H1 (cell line): ENCODE data around the gene LPCAT1. TPM values are rescaled to one million over a fixed set of nuclear protein-coding genes. Genes with fewer than 3 reads are reported as not detected.

ENCODE experiments used
- CTCF ChIA-PET: fragments of 300-600 bp; sonication (Branson Sonifier 250); formaldehyde crosslinking; loops from one replicate; lab custom pipeline; 2021; ENCODE audit not compliant: partially characterized antibody; lab: Charles Lee
- POLR2A ChIA-PET: fragments of 300-600 bp; sonication (Branson Sonifier 250); formaldehyde crosslinking; loops from one replicate; lab custom pipeline; 2021; ENCODE audit warnings: inconsistent platforms; ENCODE audit not compliant: partially characterized antibody; lab: Charles Lee
- DNase-seq, 2 experiments: peaks; one replicate each; pipeline versions ENCODE4 v3.0.0 to v3.0.0-alpha.2; 2010 to 2022; ENCODE audit warnings: low spot score in 2 of 2, low read depth in 1 of 2, mixed read lengths in 1 of 2
- FAIRE-seq: peaks from 2 replicates; lab custom pipeline; 2011; peaks lifted over from hg19 to GRCh38; lab: Jason Lieb, UNC
- H2AFZ ChIP-seq: 2 replicates; pipeline ENCODE4 v1.8.1; 2012; ENCODE audit warnings: low read length, inconsistent platforms
- H2AK5ac ChIP-seq: 2 replicates; pipeline ENCODE4 v1.6.1; 2013; ENCODE audit warnings: low read depth, low read length
- H2BK120ac ChIP-seq: replicated peaks from 2 replicates; pipeline ENCODE3; 2013; ENCODE audit warnings: low read depth, low read length, inconsistent platforms
- H2BK12ac ChIP-seq: 2 replicates; pipeline ENCODE4 v1.6.1; 2013; ENCODE audit warnings: low read depth, low read length
- H2BK15ac ChIP-seq: 2 replicates; pipeline ENCODE4 v1.6.1; 2013; ENCODE audit warnings: low read length
- H2BK20ac ChIP-seq: 2 replicates; pipeline ENCODE4 v1.6.1; 2013; ENCODE audit warnings: low read length
- H2BK5ac ChIP-seq: 2 replicates; pipeline ENCODE4 v1.6.1; 2013; ENCODE audit warnings: low read depth, low read length
- H3K14ac ChIP-seq: 2 replicates; pipeline ENCODE4 v1.6.1; 2013; ENCODE audit warnings: inconsistent platforms; ENCODE audit not compliant: insufficient read length
- H3K18ac ChIP-seq: 2 replicates; pipeline ENCODE4 v1.6.1; 2013; ENCODE audit warnings: low read length; ENCODE audit errors: extremely low read depth
- H3K23ac ChIP-seq: 2 replicates; pipeline ENCODE4 v1.6.1; 2013; ENCODE audit warnings: inconsistent platforms; ENCODE audit not compliant: insufficient read length
- H3K23me2 ChIP-seq: 2 replicates; pipeline ENCODE4 v1.6.1; 2013; ENCODE audit warnings: low read depth, low read length
- H3K27ac ChIP-seq: 2 replicates; pipeline ENCODE4 v1.6.1; 2011; ENCODE audit warnings: low read depth, low read length, inconsistent platforms
- H3K27me3 ChIP-seq, 4 experiments: replicated peaks in 1 of 4; 1 replicate in 1 of 4; 2 replicates in 3 of 4; pipeline versions ENCODE4 v1.6.1 to v1.8.1; 2011 to 2013; ENCODE audit warnings: low read length in 3 of 4, mild to moderate bottlenecking in 3 of 4, inconsistent platforms in 2 of 4, mixed read lengths in 2 of 4, moderate library complexity in 1 of 4; ENCODE audit not compliant: control insufficient read depth in 3 of 4, insufficient read depth in 3 of 4; ENCODE audit errors: extremely low read depth in 1 of 4
- H3K36me3 ChIP-seq, 4 experiments: 2 replicates each; pipeline versions ENCODE4 v1.6.1 to v1.8.1; 2011 to 2013; ENCODE audit warnings: mild to moderate bottlenecking in 4 of 4, low read length in 3 of 4, moderate library complexity in 2 of 4, control low read depth in 1 of 4, inconsistent platforms in 1 of 4; ENCODE audit not compliant: insufficient read depth in 4 of 4, control insufficient read depth in 2 of 4
- H3K4ac ChIP-seq: replicated peaks from 2 replicates; pipeline ENCODE3; 2013; ENCODE audit warnings: low read length, low read depth, mixed read lengths, inconsistent platforms; ENCODE audit not compliant: insufficient read length
- H3K4me1 ChIP-seq, 4 experiments: replicated peaks in 1 of 4; 1 replicate in 1 of 4; 2 replicates in 3 of 4; pipeline versions ENCODE4 v1.6.1 to v1.8.1; 2011 to 2013; ENCODE audit warnings: low read length in 3 of 4, inconsistent platforms in 2 of 4, mixed read lengths in 1 of 4; ENCODE audit not compliant: insufficient read depth in 4 of 4, control insufficient read depth in 3 of 4
- H3K4me2 ChIP-seq, 2 experiments: 2 replicates each; pipeline versions ENCODE4 v1.6.1 to v1.8.1; 2011 to 2013; ENCODE audit warnings: low read depth in 2 of 2, low read length in 2 of 2, control low read depth in 1 of 2, inconsistent platforms in 1 of 2, mild to moderate bottlenecking in 1 of 2; ENCODE audit not compliant: insufficient read depth in 1 of 2
- H3K4me3 ChIP-seq, 4 experiments: fragments of 200-600, 300-600 bp in 1 of 4; sonication (generic), shearing (Covaris generic), sonication (Bioruptor Twin) in 1 of 4; 2 replicates each; pipeline versions ENCODE4 v1.5.1 to v1.8.1; 2011 to 2016; ENCODE audit warnings: low read length in 4 of 4, low read depth in 3 of 4, control low read depth in 2 of 4, inconsistent platforms in 2 of 4, mild to moderate bottlenecking in 2 of 4, mixed read lengths in 1 of 4, moderate library complexity in 1 of 4; ENCODE audit not compliant: insufficient read depth in 2 of 4; ENCODE audit errors: extremely low read depth in 1 of 4
- H3K56ac ChIP-seq: replicated peaks from 2 replicates; pipeline ENCODE3; 2013; ENCODE audit warnings: low read depth, mild to moderate bottlenecking, mixed read lengths, low read length, inconsistent platforms; ENCODE audit not compliant: insufficient read length
- H3K79me1 ChIP-seq: 2 replicates; pipeline ENCODE4 v1.6.1; 2013; ENCODE audit warnings: low read depth, low read length, control low read depth
- H3K79me2 ChIP-seq, 2 experiments: 2 replicates each; pipeline versions ENCODE4 v1.6.1 to v1.8.1; 2012 to 2013; ENCODE audit warnings: low read length in 2 of 2, mild to moderate bottlenecking in 2 of 2, inconsistent platforms in 1 of 2; ENCODE audit not compliant: insufficient read depth in 2 of 2, control insufficient read depth in 1 of 2
- H3K9ac ChIP-seq, 4 experiments: replicated peaks in 1 of 4; 1 replicate in 1 of 4; 2 replicates in 3 of 4; pipeline versions ENCODE4 v1.6.1 to v1.8.1; 2011 to 2013; ENCODE audit warnings: low read depth in 3 of 4, low read length in 3 of 4, control low read depth in 2 of 4, mild to moderate bottlenecking in 2 of 4, moderate library complexity in 2 of 4, inconsistent platforms in 1 of 4; ENCODE audit errors: extremely low read depth in 1 of 4
- H3K9me3 ChIP-seq, 2 experiments: 2 replicates each; pipeline versions ENCODE4 v1.6.1 to v1.8.1; 2012 to 2013; ENCODE audit warnings: mild to moderate bottlenecking in 2 of 2, moderate library complexity in 2 of 2, control low read depth in 1 of 2, inconsistent platforms in 1 of 2, low read depth in 1 of 2, low read length in 1 of 2, mixed read lengths in 1 of 2; ENCODE audit not compliant: insufficient read depth in 2 of 2
- H4K20me1 ChIP-seq, 2 experiments: replicated peaks in 1 of 2; 2 replicates each; pipeline versions ENCODE3 to v1.8.1; 2011 to 2013; ENCODE audit warnings: inconsistent platforms in 2 of 2, low read length in 2 of 2, mild to moderate bottlenecking in 1 of 2; ENCODE audit not compliant: insufficient read depth in 2 of 2, control insufficient read depth in 1 of 2
- H4K5ac ChIP-seq: 2 replicates; pipeline ENCODE4 v1.6.1; 2013; ENCODE audit warnings: low read length, low read depth, mixed read lengths, inconsistent platforms; ENCODE audit not compliant: insufficient read length
- H4K8ac ChIP-seq: 2 replicates; pipeline ENCODE4 v1.8.0; 2013; ENCODE audit warnings: mild to moderate bottlenecking, moderate library complexity, low read length, inconsistent platforms; ENCODE audit not compliant: insufficient read depth; ENCODE audit errors: extremely low read depth
- H4K91ac ChIP-seq: replicated peaks from 2 replicates; pipeline ENCODE3; 2013; ENCODE audit warnings: low read length, mixed read lengths, inconsistent platforms; ENCODE audit not compliant: insufficient read length
- GTF2F1 ChIP-seq: IDR thresholded peaks from 2 replicates; pipeline ENCODE4 v1.6.1; 2012; ENCODE audit warnings: low read depth, low read length, improper control_type of control experiment, borderline replicate concordance
- JUND ChIP-seq: IDR thresholded peaks from 2 replicates; pipeline ENCODE4 v1.6.1; 2011; ENCODE audit warnings: mild to moderate bottlenecking, improper control_type of control experiment, low read length
- POLR2A ChIP-seq, 2 experiments: IDR thresholded peaks; 1 replicate in 1 of 2; 2 replicates in 1 of 2; pipeline ENCODE4 v1.6.1; 2011; ENCODE audit warnings: low read depth in 2 of 2, low read length in 2 of 2, mild to moderate bottlenecking in 2 of 2; ENCODE audit errors: control extremely low read depth in 1 of 2
- RAD21 ChIP-seq, 2 experiments: IDR thresholded peaks in 1 of 2; conservative IDR thresholded peaks in 1 of 2; 2 replicates each; pipeline ENCODE4 v1.6.1; 2011; ENCODE audit warnings: low read depth in 2 of 2, low read length in 2 of 2, improper control_type of control experiment in 1 of 2, inconsistent platforms in 1 of 2, mild to moderate bottlenecking in 1 of 2, moderate library complexity in 1 of 2
- TAF7 ChIP-seq: optimal IDR thresholded peaks from 2 replicates; pipeline ENCODE3; 2011; ENCODE audit warnings: low read depth, mild to moderate bottlenecking, inconsistent platforms, low read length, moderate library complexity, borderline replicate concordance
- WGBS, 2 experiments: shearing (Covaris generic) in 1 of 2; methylation state at CpG; one replicate each; pipeline versions ENCODE4 v1.1.6 to v1.1.7; 2013 to 2015; ENCODE audit warnings: low lambda C conversion rate in 2 of 2, mixed read lengths in 2 of 2, inconsistent platforms in 1 of 2, low coverage in 1 of 2, missing lambda C conversion rate in 1 of 2; ENCODE audit not compliant: insufficient replicate concordance in 2 of 2, insufficient coverage in 1 of 2, insufficient read length in 1 of 2; ENCODE audit errors: extremely low coverage in 1 of 2, missing lambda C conversion rate in 1 of 2; 5-methylcytosine and 5-hydroxymethylcytosine counted together
- polyA plus RNA-seq, 7 experiments: library from polyadenylated mRNA; depleted of rRNA in 3 of 7; stranded (reverse) in 5 of 7; unstranded in 2 of 7; fragments of >200 nt in 5 of 7; fragments of 200-250 nt in 2 of 7; gene quantifications; 1 replicate in 5 of 7; 2 replicates in 1 of 7; 4 replicates in 1 of 7; pipeline versions ENCODE4 v1.2.1 to v1.2.3, GENCODE V29; 2011 to 2013; ENCODE audit warnings: missing spikeins in 2 of 7, mixed read lengths in 2 of 7
- total RNA-seq: library from RNA; stranded (reverse); fragmentation: NEBNext Ultra II Directional; extraction: Animal tissue kit (Norgen Biotek cat#: 25700); gene quantifications from 2 replicates; pipeline ENCODE4 v1.2.1, GENCODE V29; 2021
- TF ChIP-seq, protein P1 (sequence below), 3 experiments: IDR thresholded peaks; 1 replicate in 2 of 3; 2 replicates in 1 of 3; pipeline versions ENCODE4 v1.5.1 to v1.6.1; 2011; ENCODE audit warnings: low read length in 3 of 3, mild to moderate bottlenecking in 3 of 3, inconsistent platforms in 2 of 3, low read depth in 1 of 3, moderate library complexity in 1 of 3; ENCODE audit not compliant: insufficient read depth in 1 of 3; ENCODE audit errors: control extremely low read depth in 1 of 3
- TF ChIP-seq, protein P2 (sequence below): IDR thresholded peaks from 2 replicates; pipeline ENCODE4 v1.6.1; 2012; ENCODE audit warnings: inconsistent platforms

LPCAT1 gene
- total and polyA plus RNA-seq, 2 of the 8 experiments (the other 6 are each of a cell fraction or from before 2014, with no cell fraction given) = 107 to 260 TPM

DNA sequence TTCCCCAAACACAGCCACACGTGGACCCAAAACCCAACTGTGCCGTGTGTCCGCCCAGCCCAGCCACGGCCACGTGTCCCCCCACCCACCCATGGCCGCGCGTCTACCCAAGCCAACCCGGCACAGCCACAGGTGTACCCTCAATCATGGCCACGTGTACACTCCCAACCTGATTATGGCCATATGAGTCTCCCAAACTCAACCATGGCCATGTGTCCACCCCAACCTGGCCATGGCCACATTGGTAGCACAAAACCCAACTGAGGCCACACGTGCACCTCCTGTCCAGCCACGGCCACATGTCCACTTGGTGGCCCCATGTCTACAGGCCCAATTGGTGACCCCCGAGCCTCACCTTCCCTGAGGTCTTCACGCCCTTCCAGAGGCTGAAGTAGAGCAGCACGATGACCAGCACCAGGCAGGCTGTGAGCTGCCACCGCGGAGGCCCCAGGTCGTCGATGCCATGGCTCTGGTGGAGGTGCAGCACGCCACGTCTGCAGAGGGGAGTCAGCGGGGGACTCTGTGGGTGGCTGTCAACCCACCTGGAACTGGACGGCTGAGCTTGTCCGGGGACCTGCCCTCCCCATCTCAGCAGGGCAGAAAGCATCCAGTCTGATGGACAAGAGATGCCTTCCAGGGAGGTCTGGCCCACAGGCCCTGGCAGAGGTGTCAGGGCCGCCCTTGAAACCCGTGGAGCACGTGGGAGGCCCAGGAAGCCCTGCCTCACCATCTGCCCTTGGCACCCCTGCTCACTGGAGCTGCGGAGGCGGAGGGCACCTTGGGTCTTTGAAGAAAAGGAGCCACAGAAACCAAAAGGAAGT lies 102.0 kb downstream of the LPCAT1 start:
- Histone ChIP-seq H3K27ac (no peak overlapping the region), H3K14ac (no peak overlapping the region), H2AFZ (no peak overlapping the region), H2BK12ac (no peak overlapping the region), H3K56ac (no peak overlapping the region), H3K79me1 (no peaks in the 10 kb centered on the region), H3K4me1 (no peaks in the 10 kb centered on the region), H3K4me2 (no peak overlapping the region), H3K9me3 (peaks cover 6 to 22% of the 10 kb centered on the region in 2 experiments; a peak in 2 of 4 replicates), H3K9ac (no peak overlapping the region), H2BK120ac (no peak overlapping the region), H3K4me3 (no peak overlapping the region), H4K20me1 (peaks cover 0 to 8% of the 10 kb centered on the region in 2 experiments), H3K23me2 (peaks cover 10% of the 10 kb centered on the region; the same call in 1 of the 2 replicates), H2AK5ac (no peak overlapping the region), H2BK5ac (no peak overlapping the region), H3K79me2 (no peaks in the 10 kb centered on the region), H4K91ac (no peak overlapping the region), H4K8ac (no peak overlapping the region), H3K4ac (no peak overlapping the region), H4K5ac (no peak overlapping the region), H3K27me3 (0 out of 7 replicates have a peak, but pooled peaks cover 0 to under 1% (median 0%) of the 10 kb centered on the region in 4 experiments), H2BK20ac (no peak overlapping the region), H3K36me3 (no peaks in the 10 kb centered on the region), H3K18ac (no peak overlapping the region), H2BK15ac (no peak overlapping the region), H3K23ac (no peak overlapping the region)
- 88% methylated on average over 28 of the region's 29 CpGs; no CpG with 5 or more reads in 1 of the 2 experiments for WGBS, 2 experiments
- DNase-seq = no peak
- ChIA-PET POLR2A (no interaction called here), CTCF (no interaction called here)
- FAIRE-seq = no peak
- TF ChIP-seq JUND = no peak
- TF ChIP-seq POLR2A (IDR thresholded peaks at IDR 0.05; ENCODE audit: control extremely low read depth in 1 of 2, low read depth in 2 of 2, low read length in 2 of 2) = no peak
- TF ChIP-seq, protein P1, sequence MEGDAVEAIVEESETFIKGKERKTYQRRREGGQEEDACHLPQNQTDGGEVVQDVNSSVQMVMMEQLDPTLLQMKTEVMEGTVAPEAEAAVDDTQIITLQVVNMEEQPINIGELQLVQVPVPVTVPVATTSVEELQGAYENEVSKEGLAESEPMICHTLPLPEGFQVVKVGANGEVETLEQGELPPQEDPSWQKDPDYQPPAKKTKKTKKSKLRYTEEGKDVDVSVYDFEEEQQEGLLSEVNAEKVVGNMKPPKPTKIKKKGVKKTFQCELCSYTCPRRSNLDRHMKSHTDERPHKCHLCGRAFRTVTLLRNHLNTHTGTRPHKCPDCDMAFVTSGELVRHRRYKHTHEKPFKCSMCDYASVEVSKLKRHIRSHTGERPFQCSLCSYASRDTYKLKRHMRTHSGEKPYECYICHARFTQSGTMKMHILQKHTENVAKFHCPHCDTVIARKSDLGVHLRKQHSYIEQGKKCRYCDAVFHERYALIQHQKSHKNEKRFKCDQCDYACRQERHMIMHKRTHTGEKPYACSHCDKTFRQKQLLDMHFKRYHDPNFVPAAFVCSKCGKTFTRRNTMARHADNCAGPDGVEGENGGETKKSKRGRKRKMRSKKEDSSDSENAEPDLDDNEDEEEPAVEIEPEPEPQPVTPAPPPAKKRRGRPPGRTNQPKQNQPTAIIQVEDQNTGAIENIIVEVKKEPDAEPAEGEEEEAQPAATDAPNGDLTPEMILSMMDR (IDR thresholded peaks at IDR 0.05; ENCODE audit: control extremely low read depth in 1 of 3, insufficient read depth in 1 of 3, low read depth in 1 of 3, low read length in 3 of 3) = no peak
- no peak for TF ChIP-seq GTF2F1
- TF ChIP-seq, protein P2, sequence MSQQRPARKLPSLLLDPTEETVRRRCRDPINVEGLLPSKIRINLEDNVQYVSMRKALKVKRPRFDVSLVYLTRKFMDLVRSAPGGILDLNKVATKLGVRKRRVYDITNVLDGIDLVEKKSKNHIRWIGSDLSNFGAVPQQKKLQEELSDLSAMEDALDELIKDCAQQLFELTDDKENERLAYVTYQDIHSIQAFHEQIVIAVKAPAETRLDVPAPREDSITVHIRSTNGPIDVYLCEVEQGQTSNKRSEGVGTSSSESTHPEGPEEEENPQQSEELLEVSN = no peak
- TF ChIP-seq RAD21 (IDR thresholded peaks at IDR 0.05 in 1 of 2, conservative IDR thresholded peaks at IDR 0.05 in 1 of 2; ENCODE audit: low read depth in 2 of 2, low read length in 2 of 2) = no peak
- TF ChIP-seq TAF7 = no peak
